Measurements from ENCODE around the gene CASP9. TPM values are rescaled to one million over a fixed set of nuclear protein-coding genes. Genes with fewer than 3 reads are reported as not detected.
"Not testable (repeated sequence)": the region's sequence is repeated elsewhere in the genome, so short reads cannot be mapped to it uniquely, and the experiment has no call there.

CASP9 gene
- total and polyA plus RNA-seq, 2 donors (not counting 1 experiment from before 2014, with no cell fraction given), result 5.6 to 6.4 TPM

GRCh38 chr1:15500184-15501178, 23.5 kb downstream of the CASP9 start:
- Histone ChIP-seq H2AFZ (ENCODE audit: low read length) (no peak overlapping the region), H3K4me2 (ENCODE audit: extremely low read depth, insufficient read depth, low read length) (no peak overlapping the region), H3K27ac (ENCODE audit: insufficient read depth, low read length) (no peak overlapping the region), H3K79me2 (ENCODE audit: control insufficient read depth, insufficient read depth, low read length) (no peaks in the 10 kb centered on the region), H3K27me3 (ENCODE audit: control insufficient read depth, insufficient read depth, low read length) (no peaks in the 10 kb centered on the region), H3K36me3 (ENCODE audit: control insufficient read depth, insufficient read depth, low read length) (no peaks in the 10 kb centered on the region), H4K20me1 (ENCODE audit: control insufficient read depth, extremely low read depth, insufficient read depth, low read length) (no peaks in the 10 kb centered on the region), H3K4me1 (ENCODE audit: control insufficient read depth, extremely low read depth, insufficient read depth, low read length) (no peaks in the 10 kb centered on the region), H3K4me3 (replicated peaks in 1 of 4; ENCODE audit: control extremely low read depth in 1 of 4, insufficient read depth in 1 of 4, low read depth in 3 of 4, low read length in 4 of 4) (no peak overlapping the region), H3K9ac (ENCODE audit: insufficient read depth, low read length) (no peak overlapping the region), H3K9me3 (ENCODE audit: control insufficient read depth, insufficient read depth, low read depth, low read length) (no peaks in the 10 kb centered on the region)
- TF ChIP-seq CTCF (conservative IDR thresholded peaks at IDR 0.05 in 1 of 2, IDR thresholded peaks at IDR 0.05 in 1 of 2; ENCODE audit: low read depth in 1 of 2, low read length in 2 of 2) (no peak), EZH2 (IDR thresholded peaks at IDR 0.05; ENCODE audit: low read length, missing control alignments) (no peak)
- DNase-seq (ENCODE audit: low read depth in 2 of 2), result no peak

- H3K9me3 ChIP-seq (ENCODE audit: control insufficient read depth, insufficient read depth, low read depth, low read length), result no peaks in the 10 kb centered on the region
- H2AFZ ChIP-seq (ENCODE audit: low read length), result no peak overlapping the region
- no peaks in the 10 kb centered on the region for H3K27me3 ChIP-seq (ENCODE audit: control insufficient read depth, insufficient read depth, low read length)
- TF ChIP-seq CTCF (conservative IDR thresholded peaks at IDR 0.05 in 1 of 2, IDR thresholded peaks at IDR 0.05 in 1 of 2; ENCODE audit: low read depth in 1 of 2, low read length in 2 of 2) (no peak), EZH2 (IDR thresholded peaks at IDR 0.05; ENCODE audit: low read length, missing control alignments) (no peak)
- no peaks in the 10 kb centered on the region for H3K4me1 ChIP-seq (ENCODE audit: control insufficient read depth, extremely low read depth, insufficient read depth, low read length)
- no peak overlapping the region for H3K27ac ChIP-seq (ENCODE audit: insufficient read depth, low read length)
- no peaks in the 10 kb centered on the region for H3K79me2 ChIP-seq (ENCODE audit: control insufficient read depth, insufficient read depth, low read length)
- no peak overlapping the region for H3K9ac ChIP-seq (ENCODE audit: insufficient read depth, low read length)
- H3K36me3 ChIP-seq (ENCODE audit: control insufficient read depth, insufficient read depth, low read length), result no peaks in the 10 kb centered on the region
- H3K4me3 ChIP-seq (replicated peaks in 1 of 4; ENCODE audit: control extremely low read depth in 1 of 4, insufficient read depth in 1 of 4, low read depth in 3 of 4, low read length in 4 of 4), result no peak overlapping the region
- no peak overlapping the region for H3K4me2 ChIP-seq (ENCODE audit: extremely low read depth, insufficient read depth, low read length)
- no peaks in the 10 kb centered on the region for H4K20me1 ChIP-seq (ENCODE audit: control insufficient read depth, extremely low read depth, insufficient read depth, low read length)
- no peak for DNase-seq (ENCODE audit: low read depth in 2 of 2)
Measured at GRCh38 chr1:15493869-15494390, 30.1 kb downstream of the CASP9 start.

- H3K9me3 ChIP-seq (ENCODE audit: control insufficient read depth, insufficient read depth, low read depth, low read length), result no peaks in the 10 kb centered on the region
- H3K27me3 ChIP-seq (ENCODE audit: control insufficient read depth, insufficient read depth, low read length), result no peaks in the 10 kb centered on the region
- no peaks in the 10 kb centered on the region for H4K20me1 ChIP-seq (ENCODE audit: control insufficient read depth, extremely low read depth, insufficient read depth, low read length)
- H3K79me2 ChIP-seq (ENCODE audit: control insufficient read depth, insufficient read depth, low read length), result no peaks in the 10 kb centered on the region
- no peaks in the 10 kb centered on the region for H3K36me3 ChIP-seq (ENCODE audit: control insufficient read depth, insufficient read depth, low read length)
- H3K9ac ChIP-seq (ENCODE audit: insufficient read depth, low read length), result no peak overlapping the region
- no peaks in the 10 kb centered on the region for H3K4me1 ChIP-seq (ENCODE audit: control insufficient read depth, extremely low read depth, insufficient read depth, low read length)
- H3K27ac ChIP-seq (ENCODE audit: insufficient read depth, low read length), result no peak overlapping the region
- H3K4me3 ChIP-seq (replicated peaks in 1 of 4; ENCODE audit: control extremely low read depth in 1 of 4, insufficient read depth in 1 of 4, low read depth in 3 of 4, low read length in 4 of 4), result no peak overlapping the region
- H2AFZ ChIP-seq (ENCODE audit: low read length), result no peak overlapping the region
- TF ChIP-seq CTCF (conservative IDR thresholded peaks at IDR 0.05 in 1 of 2, IDR thresholded peaks at IDR 0.05 in 1 of 2; ENCODE audit: low read depth in 1 of 2, low read length in 2 of 2), result no peak
- TF ChIP-seq EZH2 (IDR thresholded peaks at IDR 0.05; ENCODE audit: low read length, missing control alignments), result no peak
- DNase-seq (ENCODE audit: low read depth in 2 of 2), result no peak
- H3K4me2 ChIP-seq (ENCODE audit: extremely low read depth, insufficient read depth, low read length), result no peak overlapping the region
Measured at GRCh38 chr1:15492596-15492995, 31.4 kb downstream of the CASP9 start.

GRCh38 chr1:15491010-15491409, 33.0 kb downstream of the CASP9 start:
- H3K9me3 ChIP-seq (ENCODE audit: control insufficient read depth, insufficient read depth, low read depth, low read length), result not testable (repeated sequence)

More at GRCh38 chr1:15491010-15491409, 33.0 kb downstream of the CASP9 start:
- DNase-seq (ENCODE audit: low read depth in 2 of 2), result peak in 1 of 2 donors; percentile 52
- H3K9ac ChIP-seq (ENCODE audit: insufficient read depth, low read length); H3K79me2 ChIP-seq (ENCODE audit: control insufficient read depth, insufficient read depth, low read length); H3K4me2 ChIP-seq (ENCODE audit: extremely low read depth, insufficient read depth, low read length); H3K4me3 ChIP-seq (replicated peaks in 1 of 4; ENCODE audit: control extremely low read depth in 1 of 4, insufficient read depth in 1 of 4, low read depth in 3 of 4, low read length in 4 of 4); H3K4me1 ChIP-seq (ENCODE audit: control insufficient read depth, extremely low read depth, insufficient read depth, low read length); H4K20me1 ChIP-seq (ENCODE audit: control insufficient read depth, extremely low read depth, insufficient read depth, low read length); H3K36me3 ChIP-seq (ENCODE audit: control insufficient read depth, insufficient read depth, low read length); H3K27ac ChIP-seq (ENCODE audit: insufficient read depth, low read length); H2AFZ ChIP-seq (ENCODE audit: low read length); H3K27me3 ChIP-seq (ENCODE audit: control insufficient read depth, insufficient read depth, low read length): not testable (repeated sequence)
